Tibial nerve (tissue), 4 donors: ENCODE data around the gene IL1RL2. TPM values are rescaled to one million over a fixed set of nuclear protein-coding genes. Genes with fewer than 3 reads are reported as not detected.

Experiments
- DNase-seq, 2 donors: peaks; one replicate each; pipeline ENCODE4 v3.0.0-alpha.2; 2019; ENCODE audit warnings: low spot score in 2 of 2
- H3K27ac ChIP-seq, 4 donors: fragments of 200-600 bp; sonication (generic) in 3 of 4; one replicate each; pipeline ENCODE4 v1.5.1; 2017 to 2019; ENCODE audit warnings: mild to moderate bottlenecking in 1 of 4
- H3K27me3 ChIP-seq, 2 donors: fragments of 200-600 bp; sonication (generic) in 1 of 2; one replicate each; pipeline versions ENCODE4 v1.5.1 to v1.6.0; 2017 to 2019
- H3K36me3 ChIP-seq, 3 donors: fragments of 200-600 bp; sonication (generic); one replicate each; pipeline ENCODE4 v1.5.1; 2018 to 2019
- H3K4me1 ChIP-seq, 4 donors: fragments of 200-600 bp; sonication (generic) in 3 of 4; one replicate each; pipeline ENCODE4 v1.5.1; 2017 to 2019
- H3K4me3 ChIP-seq, 4 donors: fragments of 200-600 bp; sonication (generic) in 3 of 4; one replicate each; pipeline ENCODE4 v1.5.1; 2017 to 2019; ENCODE audit warnings: mild to moderate bottlenecking in 1 of 4, moderate library complexity in 1 of 4
- H3K9me3 ChIP-seq, 4 donors: fragments of 200-600 bp; sonication (generic) in 3 of 4; one replicate each; pipeline ENCODE4 v1.5.1; 2017 to 2019
- CTCF ChIP-seq, 5 experiments: fragments of 200-600 bp in 3 of 5; fragments of 450-650 bp in 2 of 5; sonication (generic) in 3 of 5; IDR thresholded peaks; one replicate each; pipeline ENCODE4 v1.5.1; 2016 to 2019; ENCODE audit warnings: antibody characterized with exemption in 5 of 5, mild to moderate bottlenecking in 3 of 5, moderate library complexity in 2 of 5
- EP300 ChIP-seq, 2 donors: sonication (generic); formaldehyde crosslinking; IDR thresholded peaks; one replicate each; pipeline ENCODE4 v1.6.1; 2017; ENCODE audit warnings: antibody characterized with exemption in 2 of 2, mild to moderate bottlenecking in 1 of 2
- POLR2A ChIP-seq, 2 donors: fragments of 450-650 bp; IDR thresholded peaks; one replicate each; pipeline ENCODE4 v1.6.1; 2017; ENCODE audit warnings: antibody characterized with exemption in 2 of 2, mild to moderate bottlenecking in 2 of 2, moderate library complexity in 2 of 2
- WGBS, 2 donors: methylation state at CpG; one replicate each; pipeline ENCODE4 v1.1.5; 2018; 5-methylcytosine and 5-hydroxymethylcytosine counted together
- total RNA-seq, 4 donors: library from RNA; depleted of rRNA; stranded (reverse); fragments of >200 nt; gene quantifications; one replicate each; pipeline ENCODE4 v1.1.0, GENCODE V29; 2016

The IL1RL2 gene
- total RNA-seq = under 1 TPM in 1 of 4 donors, not detected in 3; 0.30 TPM

DNA sequence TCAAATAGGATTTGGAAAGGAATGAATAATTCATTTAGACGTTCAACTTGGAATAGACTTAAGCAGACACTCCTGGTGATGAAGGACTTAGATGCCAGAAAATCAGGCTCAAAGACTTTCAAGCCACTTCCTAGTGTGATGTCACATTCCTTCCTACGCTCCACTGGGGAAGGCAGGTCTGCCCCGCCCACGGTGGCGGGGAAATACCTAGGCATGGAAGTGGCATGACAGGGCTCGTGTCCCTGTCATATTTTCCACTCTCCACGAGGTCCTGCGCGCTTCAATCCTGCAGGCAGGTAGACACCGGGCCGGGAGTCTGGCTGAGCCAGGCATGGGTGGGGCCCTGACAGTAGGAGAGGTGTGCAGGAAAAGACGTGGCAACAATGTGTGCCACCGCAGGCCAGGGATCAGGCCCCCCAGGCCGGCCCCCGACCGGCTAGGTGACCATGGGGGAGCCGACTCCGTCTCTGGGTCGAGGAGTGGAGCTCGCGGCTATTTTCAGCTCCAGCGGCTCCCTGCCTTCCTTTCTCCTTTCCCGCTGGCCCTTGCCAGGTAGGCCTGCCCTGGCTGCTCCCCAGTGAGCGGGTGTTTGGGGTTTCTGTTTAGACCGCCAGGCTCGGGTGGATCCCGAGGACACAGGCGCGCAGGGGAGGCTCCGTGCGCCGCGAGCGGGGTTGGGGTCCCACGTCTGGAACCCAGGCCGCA, at the start of gene IL1RL2:
Gene IL1RL2, plus strand, starts transcription at position 233 of the 705 bp plus-strand sequence. CDS start 845 bp downstream, outside the sequence.
- Histone ChIP-seq H3K27me3 (peaks cover 0 to 9% of the 10 kb centered on the region in 2 donors), H3K9me3 (no peaks in the 10 kb centered on the region), H3K27ac (peak within 1 kb of the TSS in 1 of 4 donors; percentile 54), H3K4me1 (peaks cover 0 to 19% (median 1%) of the 10 kb centered on the region in 4 donors), H3K36me3 (no peaks in the 10 kb centered on the region), H3K4me3 (peak within 1 kb of the TSS; percentile 23 to 57 (median 44))
- TF ChIP-seq EP300 (IDR thresholded peaks at IDR 0.05) = no peak
- TF ChIP-seq POLR2A (IDR thresholded peaks at IDR 0.05) = no peak
- TF ChIP-seq CTCF (IDR thresholded peaks at IDR 0.05) = no peak
- WGBS, 2 donors = 20 to 44% methylated on average over 23 to 28 of the region's 36 CpGs
- no peak for DNase-seq

- TF ChIP-seq POLR2A (IDR thresholded peaks at IDR 0.05) (no peak), CTCF (IDR thresholded peaks at IDR 0.05) (no peak), EP300 (IDR thresholded peaks at IDR 0.05) (no peak)
- Histone ChIP-seq H3K27ac (no peak overlapping the region), H3K36me3 (no peaks in the 10 kb centered on the region), H3K4me1 (peaks cover 0 to 11% (median 4%) of the 10 kb centered on the region in 4 donors), H3K9me3 (no peaks in the 10 kb centered on the region), H3K27me3 (no peaks in the 10 kb centered on the region), H3K4me3 (no peak overlapping the region)
- no peak for DNase-seq
- 81 to 97% methylated on average over 2 of the region's 2 CpGs for WGBS, 2 donors
These were observed 49.7 kb upstream of the IL1RL2 start for GRCh38 chr2:102137138-102137537.

DNA sequence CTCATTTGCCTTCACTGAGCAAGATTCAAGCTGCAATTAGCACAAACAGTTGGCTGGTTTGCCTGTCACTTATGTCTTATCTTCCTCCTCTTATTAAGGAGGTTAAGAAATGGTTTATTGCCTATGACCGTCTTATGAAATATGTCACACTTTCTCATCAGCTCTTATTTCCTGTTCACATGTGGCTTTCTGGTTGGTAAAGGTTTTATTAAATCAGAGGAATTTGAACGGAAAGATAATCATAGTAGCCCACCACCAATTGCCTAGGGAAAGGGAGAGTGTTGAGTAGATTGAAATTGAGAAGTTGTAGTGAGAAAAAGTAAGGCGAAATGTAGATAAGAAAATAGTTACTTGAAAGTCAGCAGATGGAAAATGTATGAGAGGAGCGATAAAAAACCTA, 48.5 kb upstream of the IL1RL2 start:
- no peak overlapping the region for H3K27ac ChIP-seq
- H3K27me3 ChIP-seq = no peaks in the 10 kb centered on the region
- H3K36me3 ChIP-seq = no peaks in the 10 kb centered on the region
- H3K9me3 ChIP-seq = peaks cover 0 to under 1% (median 0%) of the 10 kb centered on the region in 4 donors
- peaks cover 0 to 12% (median 5%) of the 10 kb centered on the region in 4 donors for H3K4me1 ChIP-seq
- DNase-seq = no peak
- no peak for TF ChIP-seq CTCF (IDR thresholded peaks at IDR 0.05)
- TF ChIP-seq POLR2A (IDR thresholded peaks at IDR 0.05) = no peak
- 87 to 89% methylated on average over 4 of the region's 4 CpGs for WGBS, 2 donors
- H3K4me3 ChIP-seq = no peak overlapping the region

DNA sequence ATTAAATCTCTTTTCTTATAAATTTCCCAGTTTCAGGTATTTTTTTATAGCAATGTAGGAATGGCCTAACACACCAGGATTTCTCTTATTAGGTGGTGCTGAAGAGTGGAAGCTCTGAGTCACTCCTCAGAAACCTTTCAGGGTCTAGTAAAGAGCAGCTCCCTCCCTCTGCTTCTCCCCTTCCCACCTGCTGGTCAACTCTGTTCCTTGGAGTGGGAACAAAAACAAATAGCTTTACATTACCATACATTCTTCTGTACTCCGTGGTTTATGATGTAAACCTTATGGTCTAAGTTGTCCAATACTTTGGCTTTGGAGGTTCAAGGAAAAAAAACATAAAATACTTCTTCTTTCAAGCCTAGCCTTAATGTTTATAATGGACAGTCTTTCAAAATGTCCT, 47.0 kb upstream of the IL1RL2 start:
- no peaks in the 10 kb centered on the region for H3K36me3 ChIP-seq
- peaks cover 0 to 16% (median 0%) of the 10 kb centered on the region in 4 donors for H3K9me3 ChIP-seq
- no peak for DNase-seq
- 48 to 61% methylated on average over 1 of the region's 1 CpG for whole genome bisulfite sequencing, 2 donors
- H3K4me3 ChIP-seq = no peak overlapping the region
- H3K4me1 ChIP-seq = peaks cover 0 to 12% (median 5%) of the 10 kb centered on the region in 4 donors
- TF ChIP-seq EP300 (IDR thresholded peaks at IDR 0.05) (no peak), CTCF (IDR thresholded peaks at IDR 0.05) (no peak), POLR2A (IDR thresholded peaks at IDR 0.05) (no peak)
- H3K27ac ChIP-seq = no peak overlapping the region
- no peaks in the 10 kb centered on the region for H3K27me3 ChIP-seq

DNA sequence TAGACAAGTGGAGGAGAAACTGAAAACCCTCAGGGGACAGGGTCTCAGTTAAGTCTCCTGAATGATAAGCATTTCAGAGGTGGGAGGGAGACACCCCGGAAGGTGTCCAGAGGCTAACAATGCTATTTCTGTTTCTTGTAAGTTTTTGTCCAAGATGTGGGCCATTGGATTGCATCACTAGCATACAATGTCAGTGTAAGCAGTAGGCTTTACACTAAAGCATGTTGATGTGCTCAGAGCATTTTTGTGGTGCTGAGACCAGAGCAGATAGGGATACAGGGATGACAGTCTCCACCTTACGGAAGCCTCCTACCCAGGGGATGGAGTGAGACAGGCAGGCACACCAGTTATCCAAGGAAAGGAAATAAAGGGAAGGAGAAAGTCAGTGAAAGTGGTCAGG, 46.4 kb upstream of the IL1RL2 start:
- 85 to 89% methylated on average over 2 of the region's 2 CpGs for WGBS, 2 donors
- Histone ChIP-seq H3K36me3 (peaks cover 0 to 3% (median 0%) of the 10 kb centered on the region in 3 donors), H3K4me1 (peaks cover 0 to 12% (median 5%) of the 10 kb centered on the region in 4 donors), H3K27ac (peak overlapping the region in 3 of 4 donors; percentile 36 to 90 (median 38)), H3K9me3 (peaks cover 0 to 21% (median 2%) of the 10 kb centered on the region in 4 donors), H3K4me3 (no peak overlapping the region), H3K27me3 (no peaks in the 10 kb centered on the region)
- no peak for DNase-seq
- TF ChIP-seq POLR2A (IDR thresholded peaks at IDR 0.05) (no peak), CTCF (IDR thresholded peaks at IDR 0.05) (no peak), EP300 (IDR thresholded peaks at IDR 0.05) (no peak)
